ENCODE data around the gene FAM162B. TPM values are rescaled to one million over a fixed set of nuclear protein-coding genes. Genes with fewer than 3 reads are reported as not detected.

FAM162B gene
- total RNA-seq, result 4.7 TPM

DNA sequence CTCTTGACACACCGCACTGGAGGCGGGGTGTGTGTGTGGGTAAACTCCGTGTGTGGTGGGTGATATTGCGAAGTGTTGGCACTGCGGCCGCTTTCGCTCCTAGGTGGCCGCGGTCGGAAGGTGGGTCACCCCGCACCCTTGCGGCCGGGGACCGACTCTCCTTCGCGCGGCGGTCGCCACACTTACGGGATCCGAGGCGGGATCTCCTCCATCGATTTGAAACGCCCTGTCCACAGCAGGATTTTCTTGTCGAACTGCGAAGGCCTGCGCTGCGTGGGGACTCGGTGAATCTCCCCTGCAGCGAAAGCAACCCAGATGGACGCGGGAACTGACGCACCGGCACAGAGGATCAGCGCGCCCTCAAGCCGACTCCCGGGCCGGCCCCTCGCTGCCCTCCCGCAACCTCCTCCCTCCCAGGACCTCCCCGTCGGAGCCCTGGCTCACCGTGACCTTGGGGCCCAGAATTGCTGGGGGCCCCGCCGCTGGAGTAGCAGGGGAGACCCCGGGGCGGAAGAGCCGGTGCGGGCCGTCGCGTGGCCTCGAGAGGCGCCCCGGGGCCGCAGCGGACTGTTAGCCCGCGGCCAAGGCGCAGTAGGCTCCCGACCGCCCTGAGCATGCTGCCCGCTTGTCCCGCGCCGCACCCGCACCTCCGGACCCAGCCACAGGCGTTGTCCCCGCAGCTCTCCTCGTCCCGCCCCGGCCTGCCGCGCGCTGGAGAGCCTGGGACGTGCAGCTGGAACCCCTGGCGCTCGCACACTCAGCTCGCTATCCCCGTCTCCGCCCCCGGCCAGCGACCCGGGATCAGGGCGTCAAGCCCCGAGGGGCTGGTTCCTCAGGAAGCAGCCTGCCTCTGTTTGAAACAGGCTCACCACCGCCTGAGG is at the start of gene FAM162B:
FAM162B (minus strand) TSS at position 759 of the 881 bp plus-strand sequence; CDS start at position 616, 143 bp downstream.
- Histone ChIP-seq H3K9me3 (ENCODE audit: control insufficient read depth in 3 of 3, low read length in 3 of 3) (no peaks in the 10 kb centered on the region), H3K4me3 (ENCODE audit: low read length in 3 of 3) (peak within 1 kb of the TSS; percentile 71 to 77 (median 72)), H3K4me1 (ENCODE audit: control insufficient read depth in 3 of 3, insufficient read depth in 3 of 3, low read length in 3 of 3) (peaks cover 5 to 10% (median 6%) of the 10 kb centered on the region in 3 donors), H3K9ac (ENCODE audit: low read depth in 1 of 3, low read length in 3 of 3) (peak within 1 kb of the TSS; percentile 11 to 75 (median 24)), H3K27ac (ENCODE audit: low read depth, low read length) (peak within 1 kb of the TSS; percentile 46), H3K27me3 (ENCODE audit: control insufficient read depth in 3 of 3, insufficient read depth in 3 of 3, low read length in 3 of 3) (peaks cover 19 to 23% (median 22%) of the 10 kb centered on the region in 3 donors), H3K36me3 (ENCODE audit: control insufficient read depth in 3 of 3, insufficient read depth in 3 of 3, low read length in 3 of 3) (no peaks in the 10 kb centered on the region)

DNA sequence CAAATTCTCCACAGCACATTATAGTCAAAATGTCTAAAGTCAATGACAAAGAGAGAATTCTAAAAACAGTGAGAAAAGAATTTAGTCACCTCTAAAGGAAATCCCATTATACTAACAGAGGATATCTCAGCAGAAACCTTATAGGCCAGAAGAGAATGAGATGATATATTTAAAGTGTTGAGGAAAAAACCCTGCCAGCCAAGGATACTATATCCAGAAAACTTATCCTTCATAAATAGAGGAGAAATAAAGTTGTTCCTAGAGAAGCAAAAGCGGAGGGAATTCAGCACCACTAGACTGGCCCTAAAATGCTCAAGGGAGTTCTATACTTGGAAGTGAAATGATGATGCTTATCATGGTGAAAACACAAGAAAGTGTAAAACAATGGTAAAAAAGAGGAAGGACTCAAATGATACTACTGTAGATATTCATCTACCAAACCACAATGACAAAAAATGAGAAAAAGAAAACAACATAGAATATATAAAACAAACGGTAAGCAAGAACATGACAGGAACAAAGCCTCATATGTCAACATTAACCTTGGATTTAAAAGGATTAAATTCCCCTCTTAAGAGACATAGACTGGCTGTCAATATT is 46.6 kb upstream of the FAM162B start:
- no peak overlapping the region for H3K9ac ChIP-seq (ENCODE audit: low read depth in 1 of 3, low read length in 3 of 3)
- H3K9me3 ChIP-seq (ENCODE audit: control insufficient read depth in 3 of 3, low read length in 3 of 3), result peaks cover 0 to 3% (median 0%) of the 10 kb centered on the region in 3 donors
- no peak overlapping the region for H3K4me3 ChIP-seq (ENCODE audit: low read length in 3 of 3)
- no peaks in the 10 kb centered on the region for H3K27me3 ChIP-seq (ENCODE audit: control insufficient read depth in 3 of 3, insufficient read depth in 3 of 3, low read length in 3 of 3)
- no peaks in the 10 kb centered on the region for H3K36me3 ChIP-seq (ENCODE audit: control insufficient read depth in 3 of 3, insufficient read depth in 3 of 3, low read length in 3 of 3)
- no peak overlapping the region for H3K27ac ChIP-seq (ENCODE audit: low read depth, low read length)
- H3K4me1 ChIP-seq (ENCODE audit: control insufficient read depth in 3 of 3, insufficient read depth in 3 of 3, low read length in 3 of 3), result no peaks in the 10 kb centered on the region

DNA sequence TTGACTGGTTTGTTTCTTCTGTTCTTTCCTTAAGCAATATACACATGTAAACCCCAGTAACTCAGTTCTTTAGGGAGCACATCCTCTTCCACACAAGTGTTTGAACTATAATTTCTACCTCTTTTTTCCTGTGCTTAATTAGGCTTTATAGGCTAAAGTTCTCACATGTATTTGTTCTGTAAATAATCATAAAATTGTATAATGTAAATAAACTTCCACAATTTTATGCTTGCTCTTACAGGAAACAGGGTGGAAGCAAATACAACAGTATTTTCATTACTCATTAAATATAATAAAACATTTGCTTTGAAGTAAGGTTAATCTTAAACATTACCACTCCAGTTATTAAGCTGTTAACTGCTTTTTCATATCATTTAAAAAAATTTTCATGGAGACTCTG is 36.5 kb upstream of the FAM162B start:
- no peaks in the 10 kb centered on the region for H3K36me3 ChIP-seq (ENCODE audit: control insufficient read depth in 3 of 3, insufficient read depth in 3 of 3, low read length in 3 of 3)
- H3K4me3 ChIP-seq (ENCODE audit: low read length in 3 of 3), result no peak overlapping the region
- no peak overlapping the region for H3K27ac ChIP-seq (ENCODE audit: low read depth, low read length)
- H3K9ac ChIP-seq (ENCODE audit: low read depth in 1 of 3, low read length in 3 of 3), result no peak overlapping the region
- no peaks in the 10 kb centered on the region for H3K27me3 ChIP-seq (ENCODE audit: control insufficient read depth in 3 of 3, insufficient read depth in 3 of 3, low read length in 3 of 3)
- no peaks in the 10 kb centered on the region for H3K9me3 ChIP-seq (ENCODE audit: control insufficient read depth in 3 of 3, low read length in 3 of 3)
- no peaks in the 10 kb centered on the region for H3K4me1 ChIP-seq (ENCODE audit: control insufficient read depth in 3 of 3, insufficient read depth in 3 of 3, low read length in 3 of 3)

DNA sequence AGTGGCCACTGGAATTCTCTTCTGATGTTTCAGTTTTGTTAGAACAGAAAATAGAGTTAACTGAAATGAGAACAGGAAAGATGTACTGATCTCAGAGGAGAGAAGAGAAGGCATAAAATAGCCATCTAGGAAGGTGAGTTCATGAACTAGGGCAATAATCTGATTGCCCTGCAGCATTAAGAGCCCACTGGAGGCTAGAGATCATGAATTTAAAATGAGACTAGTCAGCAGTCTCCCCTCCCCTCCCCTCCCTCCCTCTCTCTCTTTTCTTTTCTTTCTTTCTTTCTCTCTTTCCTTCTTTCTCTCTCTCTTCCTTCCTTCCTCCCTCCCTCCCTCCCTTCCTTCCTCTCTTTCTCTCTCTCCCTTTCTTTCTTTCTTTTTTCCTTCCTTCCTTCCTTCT is 34.4 kb upstream of the FAM162B start:
- Histone ChIP-seq H3K4me1 (ENCODE audit: control insufficient read depth in 3 of 3, insufficient read depth in 3 of 3, low read length in 3 of 3) (no peaks in the 10 kb centered on the region), H3K36me3 (ENCODE audit: control insufficient read depth in 3 of 3, insufficient read depth in 3 of 3, low read length in 3 of 3) (no peaks in the 10 kb centered on the region), H3K27ac (ENCODE audit: low read depth, low read length) (no peak overlapping the region)

DNA sequence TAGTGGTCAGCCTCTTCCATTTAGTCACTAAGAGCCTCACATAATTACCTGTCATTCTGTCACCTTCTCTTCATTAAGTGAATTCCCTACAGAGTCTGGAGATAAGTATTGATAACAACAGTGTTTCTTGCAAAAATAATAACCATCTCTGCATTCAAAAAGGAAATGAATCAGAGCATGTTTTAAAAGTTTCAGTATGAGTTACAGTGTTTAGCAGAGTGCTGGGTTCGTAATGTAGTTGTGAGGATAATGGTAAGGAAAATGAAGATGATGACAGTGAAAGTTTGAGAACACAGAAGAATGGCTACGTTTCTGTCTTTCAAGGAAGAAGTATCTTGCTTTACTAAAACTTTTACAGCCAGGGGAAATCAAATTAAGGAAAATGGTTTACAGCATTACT is 32.1 kb upstream of the FAM162B start:
- Histone ChIP-seq H3K27ac (ENCODE audit: low read depth, low read length) (no peak overlapping the region), H3K9ac (ENCODE audit: low read depth in 1 of 3, low read length in 3 of 3) (no peak overlapping the region), H3K4me3 (ENCODE audit: low read length in 3 of 3) (no peak overlapping the region), H3K27me3 (ENCODE audit: control insufficient read depth in 3 of 3, insufficient read depth in 3 of 3, low read length in 3 of 3) (no peaks in the 10 kb centered on the region), H3K4me1 (ENCODE audit: control insufficient read depth in 3 of 3, insufficient read depth in 3 of 3, low read length in 3 of 3) (no peaks in the 10 kb centered on the region), H3K9me3 (ENCODE audit: control insufficient read depth in 3 of 3, low read length in 3 of 3) (no peaks in the 10 kb centered on the region), H3K36me3 (ENCODE audit: control insufficient read depth in 3 of 3, insufficient read depth in 3 of 3, low read length in 3 of 3) (no peaks in the 10 kb centered on the region)

More for the DNA sequence above, 34.4 kb upstream of the FAM162B start:
- Histone ChIP-seq H3K9ac (ENCODE audit: low read depth in 1 of 3, low read length in 3 of 3) (no peak overlapping the region), H3K4me3 (ENCODE audit: low read length in 3 of 3) (no peak overlapping the region), H3K27me3 (ENCODE audit: control insufficient read depth in 3 of 3, insufficient read depth in 3 of 3, low read length in 3 of 3) (no peaks in the 10 kb centered on the region), H3K9me3 (ENCODE audit: control insufficient read depth in 3 of 3, low read length in 3 of 3) (no peaks in the 10 kb centered on the region)

DNA sequence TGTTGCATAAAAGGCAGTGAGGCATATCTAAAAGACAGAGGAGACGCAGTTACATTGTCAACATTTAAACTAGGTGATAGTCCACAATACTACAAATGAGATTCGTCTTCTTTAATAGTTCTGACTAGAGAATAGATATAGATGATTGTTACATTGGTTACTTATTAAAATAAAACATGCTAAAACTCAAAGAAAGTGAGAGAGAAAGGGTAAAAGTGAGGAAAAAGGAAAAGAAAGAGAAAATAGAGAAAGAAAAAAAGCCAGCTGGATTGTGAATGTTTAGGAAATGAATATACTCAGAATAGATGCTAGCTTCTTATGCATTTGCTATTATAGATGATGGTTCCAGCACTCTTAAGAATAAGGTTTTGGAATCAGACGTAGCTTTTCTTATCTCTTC is 27.7 kb upstream of the FAM162B start:
- no peaks in the 10 kb centered on the region for H3K4me1 ChIP-seq (ENCODE audit: control insufficient read depth in 3 of 3, insufficient read depth in 3 of 3, low read length in 3 of 3)
- H3K4me3 ChIP-seq (ENCODE audit: low read length in 3 of 3), result no peak overlapping the region
- H3K27me3 ChIP-seq (ENCODE audit: control insufficient read depth in 3 of 3, insufficient read depth in 3 of 3, low read length in 3 of 3), result no peaks in the 10 kb centered on the region
- H3K36me3 ChIP-seq (ENCODE audit: control insufficient read depth in 3 of 3, insufficient read depth in 3 of 3, low read length in 3 of 3), result no peaks in the 10 kb centered on the region
- no peak overlapping the region for H3K9ac ChIP-seq (ENCODE audit: low read depth in 1 of 3, low read length in 3 of 3)
- no peak overlapping the region for H3K27ac ChIP-seq (ENCODE audit: low read depth, low read length)
- no peaks in the 10 kb centered on the region for H3K9me3 ChIP-seq (ENCODE audit: control insufficient read depth in 3 of 3, low read length in 3 of 3)

DNA sequence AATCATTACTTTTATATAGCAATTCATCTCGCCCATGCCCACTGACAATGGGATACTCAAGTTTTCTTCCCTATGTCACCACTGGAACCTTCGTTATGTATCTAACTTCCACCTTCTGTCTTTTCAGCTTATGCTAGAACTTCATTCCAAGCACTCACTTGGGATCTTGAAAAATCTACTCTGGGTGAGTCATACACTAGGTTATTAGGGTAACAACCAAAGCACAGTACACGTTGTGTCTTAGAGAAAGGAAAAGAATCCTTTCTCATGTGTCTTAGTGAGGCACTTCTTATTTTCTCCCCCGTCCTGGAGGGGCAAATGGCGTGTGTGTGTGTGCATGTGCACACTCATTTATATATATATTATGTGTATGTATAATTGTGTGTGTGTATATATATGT is 18.3 kb upstream of the FAM162B start:
- Histone ChIP-seq H3K9me3 (ENCODE audit: control insufficient read depth in 3 of 3, low read length in 3 of 3) (no peaks in the 10 kb centered on the region), H3K9ac (ENCODE audit: low read depth in 1 of 3, low read length in 3 of 3) (no peak overlapping the region), H3K4me1 (ENCODE audit: control insufficient read depth in 3 of 3, insufficient read depth in 3 of 3, low read length in 3 of 3) (no peaks in the 10 kb centered on the region), H3K27ac (ENCODE audit: low read depth, low read length) (no peak overlapping the region), H3K36me3 (ENCODE audit: control insufficient read depth in 3 of 3, insufficient read depth in 3 of 3, low read length in 3 of 3) (no peaks in the 10 kb centered on the region), H3K4me3 (ENCODE audit: low read length in 3 of 3) (no peak overlapping the region), H3K27me3 (ENCODE audit: control insufficient read depth in 3 of 3, insufficient read depth in 3 of 3, low read length in 3 of 3) (no peaks in the 10 kb centered on the region)

DNA sequence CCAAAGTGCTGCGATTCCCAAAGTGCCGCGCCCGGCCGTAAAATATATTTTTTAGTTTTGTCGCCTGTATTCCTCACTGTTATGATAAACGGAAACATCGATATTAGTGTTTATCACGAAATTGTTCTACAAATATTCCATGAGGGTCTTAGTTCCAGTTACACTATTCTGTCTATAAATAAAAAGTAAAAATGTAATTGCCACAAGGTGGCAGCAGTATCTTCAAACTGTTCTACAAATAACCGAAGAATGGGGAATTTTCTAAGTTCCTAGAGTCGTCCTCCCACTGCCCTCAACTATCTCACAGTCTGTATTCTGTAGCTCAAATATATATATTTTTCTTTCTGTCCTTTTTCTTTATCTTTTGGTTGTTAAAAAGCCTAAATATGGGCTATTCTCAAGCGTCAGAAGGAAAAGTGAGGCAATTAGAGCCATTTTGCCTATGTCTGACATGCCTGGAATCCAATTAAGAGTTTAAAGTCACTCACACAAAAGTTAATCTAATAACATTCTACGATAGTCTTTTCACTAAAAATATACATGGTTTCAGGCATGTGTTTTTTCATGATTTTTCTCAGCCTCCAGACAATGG is 14.2 kb upstream of the FAM162B start:
- no peaks in the 10 kb centered on the region for H3K9me3 ChIP-seq (ENCODE audit: control insufficient read depth in 3 of 3, low read length in 3 of 3)
- H3K4me1 ChIP-seq (ENCODE audit: control insufficient read depth in 3 of 3, insufficient read depth in 3 of 3, low read length in 3 of 3), result no peaks in the 10 kb centered on the region
- no peaks in the 10 kb centered on the region for H3K27me3 ChIP-seq (ENCODE audit: control insufficient read depth in 3 of 3, insufficient read depth in 3 of 3, low read length in 3 of 3)
- H3K4me3 ChIP-seq (ENCODE audit: low read length in 3 of 3), result peak overlapping the region in 1 of 3 donors; percentile 35
- H3K27ac ChIP-seq (ENCODE audit: low read depth, low read length), result no peak overlapping the region
- H3K9ac ChIP-seq (ENCODE audit: low read depth in 1 of 3, low read length in 3 of 3), result peak overlapping the region in 1 of 3 donors; percentile 21
- H3K36me3 ChIP-seq (ENCODE audit: control insufficient read depth in 3 of 3, insufficient read depth in 3 of 3, low read length in 3 of 3), result no peaks in the 10 kb centered on the region

DNA sequence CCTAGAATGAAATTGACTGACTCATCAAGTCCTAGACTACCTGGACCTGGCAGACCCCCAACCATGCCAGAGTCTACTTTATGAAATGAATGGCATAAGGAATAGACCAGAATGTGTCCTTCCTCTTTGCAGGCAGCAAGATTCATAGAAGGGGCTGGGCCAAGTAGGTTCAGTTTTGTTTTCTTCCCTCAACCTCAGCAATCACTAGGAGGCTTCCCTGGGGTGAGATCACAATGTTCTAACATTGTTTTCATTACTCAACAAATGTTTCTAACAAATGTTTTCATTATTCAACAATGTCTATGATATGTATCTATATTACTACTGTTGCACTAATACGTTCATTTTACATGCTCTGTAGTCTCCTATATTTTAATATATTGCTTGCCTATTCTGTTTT is 8.4 kb upstream of the FAM162B start:
- Histone ChIP-seq H3K4me3 (ENCODE audit: low read length in 3 of 3) (no peak overlapping the region), H3K9ac (ENCODE audit: low read depth in 1 of 3, low read length in 3 of 3) (no peak overlapping the region), H3K27me3 (ENCODE audit: control insufficient read depth in 3 of 3, insufficient read depth in 3 of 3, low read length in 3 of 3) (no peaks in the 10 kb centered on the region), H3K36me3 (ENCODE audit: control insufficient read depth in 3 of 3, insufficient read depth in 3 of 3, low read length in 3 of 3) (no peaks in the 10 kb centered on the region), H3K9me3 (ENCODE audit: control insufficient read depth in 3 of 3, low read length in 3 of 3) (no peaks in the 10 kb centered on the region), H3K4me1 (ENCODE audit: control insufficient read depth in 3 of 3, insufficient read depth in 3 of 3, low read length in 3 of 3) (no peaks in the 10 kb centered on the region), H3K27ac (ENCODE audit: low read depth, low read length) (no peak overlapping the region)

DNA sequence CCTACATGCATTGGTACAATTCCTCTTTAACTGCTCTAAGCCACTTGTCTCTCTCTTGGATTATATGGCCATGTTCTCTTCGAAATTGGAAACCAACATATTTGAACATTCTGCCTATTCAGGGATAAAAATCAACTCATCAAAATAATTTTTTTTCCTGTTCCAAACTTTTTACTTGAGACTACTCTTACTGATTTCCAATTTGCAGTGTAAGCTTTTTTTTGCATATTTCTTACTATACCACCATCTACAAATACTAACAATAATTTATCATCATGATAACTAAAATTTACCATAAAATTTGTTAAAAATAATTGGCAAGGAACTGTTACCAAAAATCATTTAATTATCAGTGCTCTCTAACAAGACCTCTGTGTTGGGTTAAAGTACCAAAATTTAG is 6.9 kb upstream of the FAM162B start:
- Histone ChIP-seq H3K27ac (ENCODE audit: low read depth, low read length) (no peak overlapping the region), H3K4me3 (ENCODE audit: low read length in 3 of 3) (no peak overlapping the region), H3K27me3 (ENCODE audit: control insufficient read depth in 3 of 3, insufficient read depth in 3 of 3, low read length in 3 of 3) (no peaks in the 10 kb centered on the region), H3K4me1 (ENCODE audit: control insufficient read depth in 3 of 3, insufficient read depth in 3 of 3, low read length in 3 of 3) (no peaks in the 10 kb centered on the region), H3K9ac (ENCODE audit: low read depth in 1 of 3, low read length in 3 of 3) (no peak overlapping the region), H3K9me3 (ENCODE audit: control insufficient read depth in 3 of 3, low read length in 3 of 3) (no peaks in the 10 kb centered on the region), H3K36me3 (ENCODE audit: control insufficient read depth in 3 of 3, insufficient read depth in 3 of 3, low read length in 3 of 3) (no peaks in the 10 kb centered on the region)
